Liver (tissue), 3 donors: ENCODE measurements around the gene LGALS7B.

Experiments used
- ATF3 ChIP-seq: IDR thresholded peaks from 2 replicates; pipeline ENCODE4 v1.6.1; 2016; ENCODE audit warnings: antibody characterized with exemption
- CTCF ChIP-seq: fragments of 150-350 bp; IDR thresholded peaks from 2 replicates; pipeline ENCODE4 v1.5.1; 2017; ENCODE audit warnings: improper control_type of control experiment, low read depth, low read length; ENCODE audit not compliant: missing input control
- EGR1 ChIP-seq, 2 donors: IDR thresholded peaks; 2 replicates each; pipeline ENCODE4 v1.6.1; 2016 to 2018; ENCODE audit warnings: antibody characterized with exemption in 2 of 2, low read depth in 2 of 2
- GABPA ChIP-seq, 2 donors: IDR thresholded peaks in 1 of 2; conservative IDR thresholded peaks in 1 of 2; 2 replicates each; pipeline ENCODE4 v1.6.1; 2016; ENCODE audit warnings: antibody characterized with exemption in 2 of 2, mild to moderate bottlenecking in 1 of 2, moderate library complexity in 1 of 2
- HNF4G ChIP-seq: IDR thresholded peaks from 2 replicates; pipeline ENCODE4 v1.6.1; 2016; ENCODE audit warnings: antibody characterized with exemption
- JUND ChIP-seq, 2 donors: IDR thresholded peaks; 2 replicates each; pipeline ENCODE4 v1.6.1; 2016; ENCODE audit warnings: antibody characterized with exemption in 2 of 2
- MAX ChIP-seq: IDR thresholded peaks from 2 replicates; pipeline ENCODE4 v1.6.1; 2016; ENCODE audit warnings: antibody characterized with exemption
- NR2F2 ChIP-seq: IDR thresholded peaks from 2 replicates; pipeline ENCODE4 v1.6.1; 2016; ENCODE audit warnings: antibody characterized with exemption
- RAD21 ChIP-seq, 2 donors: IDR thresholded peaks; 2 replicates each; pipeline ENCODE4 v1.6.1; 2016; ENCODE audit warnings: antibody characterized with exemption in 2 of 2, mild to moderate bottlenecking in 2 of 2
- RXRA ChIP-seq, 2 donors: IDR thresholded peaks; 2 replicates each; pipeline ENCODE4 v1.6.1; 2017 to 2018; ENCODE audit warnings: antibody characterized with exemption in 2 of 2, mild to moderate bottlenecking in 1 of 2
- TAF1 ChIP-seq: conservative IDR thresholded peaks from 2 replicates; pipeline ENCODE4 v1.6.1; 2016; ENCODE audit warnings: antibody characterized with exemption, mild to moderate bottlenecking
- YY1 ChIP-seq: IDR thresholded peaks from 2 replicates; pipeline ENCODE4 v1.6.1; 2016; ENCODE audit warnings: antibody characterized with exemption, mild to moderate bottlenecking
- ZBTB33 ChIP-seq: IDR thresholded peaks from 2 replicates; pipeline ENCODE4 v1.6.1; 2016; ENCODE audit warnings: antibody characterized with exemption
- TF ChIP-seq, protein P1 (sequence below): IDR thresholded peaks from 2 replicates; pipeline ENCODE4 v1.6.1; 2016; ENCODE audit warnings: antibody characterized with exemption, mild to moderate bottlenecking
- donor health status: healthy.
- donor health status: healthy.

DNA sequence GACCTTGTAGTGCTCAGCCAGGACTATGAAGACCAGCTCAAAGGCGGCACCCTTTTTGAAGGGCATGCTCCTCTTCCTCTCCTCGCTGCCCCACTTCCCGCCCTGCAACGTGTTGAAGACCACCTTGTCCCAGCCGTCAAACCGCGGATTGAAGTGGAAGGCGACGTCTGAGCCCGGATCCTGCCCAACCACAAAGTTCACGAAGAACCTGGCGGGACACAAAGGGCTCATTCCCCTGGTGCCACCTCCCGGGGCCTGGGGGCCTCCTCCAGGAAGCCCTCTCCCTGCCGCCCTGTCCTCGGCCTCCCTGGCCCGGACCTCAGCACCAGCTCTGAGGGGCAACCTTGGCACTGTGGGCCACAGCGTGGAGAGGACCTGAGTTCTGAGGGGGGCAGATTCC lies 19.7 kb downstream of the LGALS7B start:
- no peak for TF ChIP-seq CTCF
- no peak for TF ChIP-seq ATF3
- no peak for TF ChIP-seq RAD21 (IDR thresholded peaks at IDR 0.05)
- no peak for TF ChIP-seq TAF1
- TF ChIP-seq, protein P1, sequence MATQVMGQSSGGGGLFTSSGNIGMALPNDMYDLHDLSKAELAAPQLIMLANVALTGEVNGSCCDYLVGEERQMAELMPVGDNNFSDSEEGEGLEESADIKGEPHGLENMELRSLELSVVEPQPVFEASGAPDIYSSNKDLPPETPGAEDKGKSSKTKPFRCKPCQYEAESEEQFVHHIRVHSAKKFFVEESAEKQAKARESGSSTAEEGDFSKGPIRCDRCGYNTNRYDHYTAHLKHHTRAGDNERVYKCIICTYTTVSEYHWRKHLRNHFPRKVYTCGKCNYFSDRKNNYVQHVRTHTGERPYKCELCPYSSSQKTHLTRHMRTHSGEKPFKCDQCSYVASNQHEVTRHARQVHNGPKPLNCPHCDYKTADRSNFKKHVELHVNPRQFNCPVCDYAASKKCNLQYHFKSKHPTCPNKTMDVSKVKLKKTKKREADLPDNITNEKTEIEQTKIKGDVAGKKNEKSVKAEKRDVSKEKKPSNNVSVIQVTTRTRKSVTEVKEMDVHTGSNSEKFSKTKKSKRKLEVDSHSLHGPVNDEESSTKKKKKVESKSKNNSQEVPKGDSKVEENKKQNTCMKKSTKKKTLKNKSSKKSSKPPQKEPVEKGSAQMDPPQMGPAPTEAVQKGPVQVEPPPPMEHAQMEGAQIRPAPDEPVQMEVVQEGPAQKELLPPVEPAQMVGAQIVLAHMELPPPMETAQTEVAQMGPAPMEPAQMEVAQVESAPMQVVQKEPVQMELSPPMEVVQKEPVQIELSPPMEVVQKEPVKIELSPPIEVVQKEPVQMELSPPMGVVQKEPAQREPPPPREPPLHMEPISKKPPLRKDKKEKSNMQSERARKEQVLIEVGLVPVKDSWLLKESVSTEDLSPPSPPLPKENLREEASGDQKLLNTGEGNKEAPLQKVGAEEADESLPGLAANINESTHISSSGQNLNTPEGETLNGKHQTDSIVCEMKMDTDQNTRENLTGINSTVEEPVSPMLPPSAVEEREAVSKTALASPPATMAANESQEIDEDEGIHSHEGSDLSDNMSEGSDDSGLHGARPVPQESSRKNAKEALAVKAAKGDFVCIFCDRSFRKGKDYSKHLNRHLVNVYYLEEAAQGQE, result no peak
- no peak for TF ChIP-seq MAX
- no peak for TF ChIP-seq RXRA (IDR thresholded peaks at IDR 0.05)
- no peak for TF ChIP-seq GABPA (IDR thresholded peaks at IDR 0.05 in 1 of 2, conservative IDR thresholded peaks at IDR 0.05 in 1 of 2)
- no peak for TF ChIP-seq HNF4G
- TF ChIP-seq JUND (IDR thresholded peaks at IDR 0.05), result no peak
- no peak for TF ChIP-seq ZBTB33
- no peak for TF ChIP-seq EGR1 (IDR thresholded peaks at IDR 0.05; ENCODE audit: low read depth in 2 of 2)
- no peak for TF ChIP-seq YY1
- no peak for TF ChIP-seq NR2F2
